A673 (cell line): ENCODE results near the gene PVALB. TPM values are rescaled to one million over a fixed set of nuclear protein-coding genes. Genes with fewer than 3 reads are reported as not detected.

ENCODE experiments used
- BruUV-seq: library from RNA; stranded (reverse); fragments of 400-500 nt; replicated peaks from 2 replicates; lab custom pipeline; 2021; lab: Mats Ljungman, UMichigan
- CTCF ChIA-PET: fragments of 300-600 bp; sonication (Branson Sonifier 250); formaldehyde crosslinking; loops from one replicate; lab custom pipeline; 2022; ENCODE audit warnings: antibody characterized with exemption; lab: Charles Lee
- POLR2A ChIA-PET: fragments of 300-600 bp; sonication (Branson Sonifier 250); formaldehyde crosslinking; loops from one replicate; lab custom pipeline; 2022; ENCODE audit warnings: antibody characterized with exemption; ENCODE audit not compliant: low non-redundant PET; lab: Charles Lee
- DNase-seq: peaks from one replicate; pipeline ENCODE4 v3.0.0-alpha.2; 2015; ENCODE audit warnings: low spot score
- H3K27ac ChIP-seq: fragments of 200-600 bp; sonication (generic); 2 replicates; pipeline ENCODE4 v1.5.1; 2016; ENCODE audit warnings: mixed run types, low read depth, mild to moderate bottlenecking, mixed read lengths, antibody characterized with exemption, low read length; ENCODE audit not compliant: poor library complexity, severe bottlenecking
- H3K27me3 ChIP-seq: fragments of 200-600 bp; sonication (generic); replicated peaks from 2 replicates; pipeline ENCODE4 v1.6.1; 2017; ENCODE audit warnings: mixed run types, low read depth, mild to moderate bottlenecking, mixed read lengths, antibody characterized with exemption, low read length; ENCODE audit not compliant: insufficient read depth, poor library complexity
- H3K36me3 ChIP-seq: fragments of 200-600 bp; sonication (generic); 2 replicates; pipeline ENCODE4 v1.6.1; 2016; ENCODE audit warnings: mixed run types, mild to moderate bottlenecking, mixed read lengths, antibody characterized with exemption, low read length; ENCODE audit not compliant: insufficient read depth, poor library complexity, severe bottlenecking
- H3K4me1 ChIP-seq: fragments of 200-600 bp; sonication (generic); 2 replicates; pipeline ENCODE4 v1.6.1; 2017; ENCODE audit warnings: mixed run types, mild to moderate bottlenecking, mixed read lengths, antibody characterized with exemption, low read length; ENCODE audit not compliant: insufficient read depth, poor library complexity, severe bottlenecking
- H3K4me3 ChIP-seq: fragments of 200-600 bp; sonication (generic); 2 replicates; pipeline ENCODE4 v1.5.1; 2016; ENCODE audit warnings: low read depth, mixed run types, mild to moderate bottlenecking, mixed read lengths, low read length; ENCODE audit not compliant: poor library complexity, severe bottlenecking
- H3K9me3 ChIP-seq: fragments of 200-600 bp; sonication (generic); 2 replicates; pipeline ENCODE4 v1.6.1; 2016; ENCODE audit warnings: mixed run types, low read depth, mild to moderate bottlenecking, mixed read lengths, antibody characterized with exemption, low read length; ENCODE audit not compliant: poor library complexity, severe bottlenecking
- CTCF ChIP-seq: fragments of 300-800, 200-600 bp; sonication (generic); conservative IDR thresholded peaks from 2 replicates; pipeline ENCODE4 v1.5.1; 2017; ENCODE audit warnings: low read depth, mild to moderate bottlenecking, antibody characterized with exemption, low read length, moderate library complexity, mixed read lengths
- EZH2 ChIP-seq: fragments of 200-600 bp; sonication (generic); IDR thresholded peaks from 2 replicates; pipeline ENCODE4 v1.6.1; 2017; ENCODE audit warnings: borderline replicate concordance, low read depth, mild to moderate bottlenecking, mixed read lengths, antibody characterized with exemption, low read length; ENCODE audit not compliant: poor library complexity, severe bottlenecking
- intact Hi-C: fragments of 100-400 bp; cut with micrococcal nuclease; formaldehyde crosslinking; loops from one replicate; pipeline ENCODE4 v1.10.0; 2022; ENCODE audit not compliant: unreplicated experiment
- total RNA-seq: library from RNA; stranded (reverse); gene quantifications from 2 replicates; pipeline ENCODE4 v1.2.3, GENCODE V29; 2021

The PVALB gene
- total RNA-seq, 1 experiment from 2014 or later = not detected

- POLR2A ChIA-PET = no interaction called here
- peaks cover 8% of the 10 kb centered on the region for H3K27me3 ChIP-seq
- no peak for TF ChIP-seq EZH2
- TF ChIP-seq CTCF = no peak
- no peaks in the 10 kb centered on the region for H3K36me3 ChIP-seq
- no TSS peak for BruUV-seq
- CTCF ChIA-PET = interaction anchor here (0.6 kb wide), 1 partner anchor 645 kb away, joined by 3 read pairs; no protein-coding TSS in a partner anchor
- no peaks in the 10 kb centered on the region for H3K4me1 ChIP-seq
- intact Hi-C loops = no loop called here
- DNase-seq = no peak
- H3K4me3 ChIP-seq = no peak overlapping the region
- no peaks in the 10 kb centered on the region for H3K9me3 ChIP-seq
- H3K27ac ChIP-seq = no peak overlapping the region
These were observed 9.4 kb upstream of the PVALB start for GRCh38 chr22:36826262-36826661.

- Histone ChIP-seq H3K4me3 (no peak overlapping the region), H3K36me3 (no peaks in the 10 kb centered on the region), H3K27me3 (peaks cover 1% of the 10 kb centered on the region), H3K27ac (no peak overlapping the region), H3K4me1 (no peaks in the 10 kb centered on the region), H3K9me3 (no peaks in the 10 kb centered on the region)
- intact Hi-C loops = no loop called here
- ChIA-PET POLR2A (no interaction called here), CTCF (no interaction called here)
- TF ChIP-seq CTCF (no peak), EZH2 (no peak)
- no TSS peak for BruUV-seq
- DNase-seq = no peak
These were observed 7.8 kb upstream of the PVALB start for GRCh38 chr22:36824655-36825054.

- intact Hi-C loops = no loop called here
- Histone ChIP-seq H3K27me3 (peaks cover 15% of the 10 kb centered on the region), H3K4me1 (no peaks in the 10 kb centered on the region), H3K36me3 (no peaks in the 10 kb centered on the region), H3K27ac (no peak overlapping the region), H3K4me3 (no peak overlapping the region), H3K9me3 (no peaks in the 10 kb centered on the region)
- TF ChIP-seq CTCF = no peak
- TF ChIP-seq EZH2 = no peak
- DNase-seq = no peak
- CTCF ChIA-PET = no interaction called here
- POLR2A ChIA-PET = no interaction called here
- no TSS peak for BruUV-seq
These were observed 6.5 kb upstream of the PVALB start for GRCh38 chr22:36823186-36823839.
